OCI-LY3 (cell line): ENCODE data around the gene HSD17B10.

Experiments used
- CTCF ChIP-seq: fragments of 200-600, 300-600 bp; sonication (generic); IDR thresholded peaks from 2 replicates; pipeline ENCODE4 v1.5.1; 2014; ENCODE audit warnings: antibody characterized with exemption, low read length, low read depth
- EZH2phosphoT487 ChIP-seq: fragments of 200-600 bp; shearing (Covaris generic); IDR thresholded peaks from 2 replicates; pipeline ENCODE4 v1.6.1; 2018; ENCODE audit warnings: antibody characterized with exemption, mixed run types, low read depth

DNA sequence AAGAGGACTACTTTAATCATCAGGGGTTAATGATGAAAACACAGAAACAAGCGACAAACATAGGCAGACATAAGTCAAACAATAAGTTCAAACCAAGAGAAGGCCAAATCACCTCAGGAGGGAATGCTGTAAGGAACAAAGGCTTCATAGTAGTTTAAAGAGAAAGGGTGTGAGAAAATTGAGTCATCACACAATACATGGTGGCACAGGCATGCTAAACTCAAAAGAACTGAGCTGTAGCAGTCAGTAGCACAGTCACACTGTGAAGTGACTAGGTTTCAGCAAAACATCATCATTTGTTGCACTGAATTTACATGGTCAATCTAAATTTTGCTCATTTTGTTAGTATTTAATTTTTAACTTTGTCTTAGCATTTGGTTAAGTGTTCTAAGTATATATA, 36.0 kb downstream of the HSD17B10 start:
- TF ChIP-seq CTCF: no peak
- no peak for TF ChIP-seq EZH2phosphoT487
